GM10248 (cell line): ENCODE data around the gene FUT7.

Experiments used
- CTCF ChIA-PET: fragments of 300-600 bp; sonication (Branson Sonifier 250); formaldehyde crosslinking; extraction: SDS; loops from one replicate; lab custom pipeline; 2021; ENCODE audit warnings: antibody characterized with exemption; lab: Yijun Ruan, JAX
- POLR2A ChIA-PET: fragments of 350-650 bp; sonication (Branson Sonifier 250); formaldehyde crosslinking; extraction: SDS; loops from one replicate; lab custom pipeline; 2020; ENCODE audit warnings: antibody characterized with exemption; lab: Yijun Ruan, JAX
- DNase-seq: peaks from one replicate; pipeline ENCODE4 v3.0.0; 2012; ENCODE audit errors: extremely low spot score
- CTCF ChIP-seq: IDR thresholded peaks from 2 replicates; pipeline ENCODE4 v1.5.1; 2012; ENCODE audit warnings: mild to moderate bottlenecking, low read depth; ENCODE audit errors: extremely low read depth, missing control alignments, control extremely low read depth

The FUT7 gene

GRCh38 chr9:137025517-137025966 is 6.3 kb downstream of the FUT7 start:
- TF ChIP-seq CTCF, result no peak
- no peak for DNase-seq
- CTCF ChIA-PET, result interaction anchor here (1.0 to 3.7 kb wide), 7 partner anchors 10 to 240 kb away, joined by 3 to 38 read pairs (median 6); partner anchors contain the start of genes NPDC1 and SAPCD2
- POLR2A ChIA-PET, result no interaction called here

GRCh38 chr9:137023583-137023991 is 8.3 kb downstream of the FUT7 start:
- no peak for DNase-seq
- no peak for TF ChIP-seq CTCF
- ChIA-PET POLR2A (no interaction called here), CTCF (interaction anchor here (1.3 kb wide), 1 partner anchor 44 kb away, joined by 3 read pairs; no protein-coding TSS in a partner anchor)

- TF ChIP-seq CTCF, result no peak
- ChIA-PET POLR2A (no interaction called here), CTCF (interaction anchor here (1.3 kb wide), 1 partner anchor 45 kb away, joined by 3 read pairs; no protein-coding TSS in a partner anchor)
- DNase-seq, result no peak
Observed at GRCh38 chr9:137023157-137023556, 8.7 kb downstream of the FUT7 start.

- no peak for DNase-seq
- TF ChIP-seq CTCF, result no peak
- POLR2A ChIA-PET, result no interaction called here
- CTCF ChIA-PET, result interaction anchor here (0.9 to 2.4 kb wide), 2 partner anchors 12 to 75 kb away, joined by 3 to 13 read pairs; no protein-coding TSS in a partner anchor
Observed at GRCh38 chr9:137022662-137023008, 9.3 kb downstream of the FUT7 start.

- DNase-seq, result peak; percentile 61
- ChIA-PET CTCF (interaction anchor here (0.9 to 5.1 kb wide), 6 partner anchors 7 to 280 kb away, joined by 3 to 39 read pairs (median 3); partner anchors contain the start of genes ABCA2 and NRARP), POLR2A (no interaction called here)
- no peak for TF ChIP-seq CTCF
Observed at GRCh38 chr9:137021979-137022661, 9.8 kb downstream of the FUT7 start.

GRCh38 chr9:137021568-137021978 is 10.3 kb downstream of the FUT7 start:
- ChIA-PET CTCF (interaction anchor here (1.1 to 5.1 kb wide), 6 partner anchors 8 to 281 kb away, joined by 3 to 39 read pairs (median 4); partner anchors contain the start of genes ABCA2 and NRARP), POLR2A (no interaction called here)

More at GRCh38 chr9:137021568-137021978, 10.3 kb downstream of the FUT7 start:
- TF ChIP-seq CTCF, result no peak
- no peak for DNase-seq
